Keratinocyte (primary cell): Measurements from ENCODE around the gene TIPRL.

ENCODE experiments used
- EZH2 ChIP-seq: IDR thresholded peaks from one replicate; pipeline ENCODE4 v1.6.1; 2012; ENCODE audit warnings: inconsistent platforms, mild to moderate bottlenecking, low read length, moderate library complexity
- TF ChIP-seq, protein P1 (sequence below), 3 experiments: IDR thresholded peaks in 1 of 3; conservative IDR thresholded peaks in 1 of 3; optimal IDR thresholded peaks in 1 of 3; 2 replicates in 2 of 3; 3 replicates in 1 of 3; pipeline versions ENCODE3 to v1.5.1; 2011; ENCODE audit warnings: low read length in 3 of 3, mild to moderate bottlenecking in 3 of 3, moderate library complexity in 2 of 3, control low read depth in 1 of 3, inconsistent platforms in 1 of 3; ENCODE audit not compliant: insufficient read depth in 2 of 3; ENCODE audit errors: extremely low read depth in 1 of 3

- TF ChIP-seq, protein P1, sequence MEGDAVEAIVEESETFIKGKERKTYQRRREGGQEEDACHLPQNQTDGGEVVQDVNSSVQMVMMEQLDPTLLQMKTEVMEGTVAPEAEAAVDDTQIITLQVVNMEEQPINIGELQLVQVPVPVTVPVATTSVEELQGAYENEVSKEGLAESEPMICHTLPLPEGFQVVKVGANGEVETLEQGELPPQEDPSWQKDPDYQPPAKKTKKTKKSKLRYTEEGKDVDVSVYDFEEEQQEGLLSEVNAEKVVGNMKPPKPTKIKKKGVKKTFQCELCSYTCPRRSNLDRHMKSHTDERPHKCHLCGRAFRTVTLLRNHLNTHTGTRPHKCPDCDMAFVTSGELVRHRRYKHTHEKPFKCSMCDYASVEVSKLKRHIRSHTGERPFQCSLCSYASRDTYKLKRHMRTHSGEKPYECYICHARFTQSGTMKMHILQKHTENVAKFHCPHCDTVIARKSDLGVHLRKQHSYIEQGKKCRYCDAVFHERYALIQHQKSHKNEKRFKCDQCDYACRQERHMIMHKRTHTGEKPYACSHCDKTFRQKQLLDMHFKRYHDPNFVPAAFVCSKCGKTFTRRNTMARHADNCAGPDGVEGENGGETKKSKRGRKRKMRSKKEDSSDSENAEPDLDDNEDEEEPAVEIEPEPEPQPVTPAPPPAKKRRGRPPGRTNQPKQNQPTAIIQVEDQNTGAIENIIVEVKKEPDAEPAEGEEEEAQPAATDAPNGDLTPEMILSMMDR (optimal IDR thresholded peaks at IDR 0.05 in 1 of 3, IDR thresholded peaks at IDR 0.05 in 1 of 3, conservative IDR thresholded peaks at IDR 0.05 in 1 of 3; ENCODE audit: extremely low read depth in 1 of 3, insufficient read depth in 2 of 3, low read length in 3 of 3) = no peak
- no peak for TF ChIP-seq EZH2
These were observed 831 bp downstream of the TIPRL start for GRCh38 chr1:168179438-168180147.
